GM12878 (cell line): ENCODE data around the gene RASGRF1. TPM values are rescaled to one million over a fixed set of nuclear protein-coding genes. Genes with fewer than 3 reads are reported as not detected.

Experiments
- ATAC-seq: fragments of 200-7000 bp; cut with Tn5 transposase; 3 replicates; pipeline ENCODE4 v1.9.1; 2020; ENCODE audit warnings: mild to moderate bottlenecking, moderate library complexity
- BruUV-seq: library from RNA; stranded (reverse); fragments of 400-500 nt; replicated peaks from 2 replicates; lab custom pipeline; 2021; lab: Mats Ljungman, UMichigan
- CTCF ChIA-PET: fragments of 300-600 bp; sonication (Branson Sonifier 250); formaldehyde crosslinking; extraction: SDS; loops from one replicate; lab custom pipeline; 2021; ENCODE audit warnings: inconsistent platforms; lab: Yijun Ruan, JAX
- POLR2A ChIA-PET: fragments of 350-600 bp; formaldehyde crosslinking; extraction: SDS; loops from one replicate; lab custom pipeline; 2021; ENCODE audit warnings: inconsistent platforms; lab: Charles Lee
- RAD21 ChIA-PET: fragments of 300-600 bp; sonication (Branson Sonifier 250); formaldehyde crosslinking; loops from one replicate; lab custom pipeline; 2023; ENCODE audit warnings: antibody characterized with exemption; ENCODE audit not compliant: unreplicated experiment; lab: Charles Lee
- SMC1A ChIA-PET: fragments of 300-600 bp; sonication (Branson Sonifier 250); formaldehyde crosslinking; loops from one replicate; lab custom pipeline; 2023; ENCODE audit not compliant: unreplicated experiment, uncharacterized antibody; lab: Charles Lee
- DNase-seq: peaks from one replicate; pipeline ENCODE4 v3.0.0-alpha.2; 2011; ENCODE audit warnings: low read depth, low spot score
- FAIRE-seq: peaks from 3 replicates; lab custom pipeline; 2011; peaks lifted over from hg19 to GRCh38; lab: Jason Lieb, UNC
- H2AFZ ChIP-seq: 2 replicates; pipeline ENCODE4 v1.6.0; 2011; ENCODE audit warnings: low read depth, low read length, control low read depth; ENCODE audit not compliant: control insufficient read depth
- H3K27ac ChIP-seq: 2 replicates; pipeline ENCODE4 v1.5.1; 2011; ENCODE audit warnings: control low read depth; ENCODE audit not compliant: control insufficient read depth, insufficient read depth
- H3K27me3 ChIP-seq, 2 experiments: replicated peaks in 1 of 2; 2 replicates each; pipeline versions ENCODE4 v1.6.0 to v1.6.1; 2011; ENCODE audit warnings: low read length in 1 of 2; ENCODE audit not compliant: control insufficient read depth in 2 of 2, insufficient read depth in 2 of 2
- H3K36me3 ChIP-seq, 2 experiments: 2 replicates each; pipeline ENCODE4 v1.5.1; 2011; ENCODE audit warnings: low read length in 1 of 2; ENCODE audit not compliant: control insufficient read depth in 2 of 2, insufficient read depth in 2 of 2
- H3K4me1 ChIP-seq: 2 replicates; pipeline ENCODE4 v1.6.1; 2011; ENCODE audit warnings: mild to moderate bottlenecking, low read length, moderate library complexity, mixed read lengths; ENCODE audit not compliant: control insufficient read depth, insufficient read depth
- H3K4me2 ChIP-seq: 2 replicates; pipeline ENCODE4 v1.6.0; 2011; ENCODE audit warnings: control low read depth; ENCODE audit not compliant: control insufficient read depth, insufficient read depth
- H3K4me3 ChIP-seq: fragments of 200-600 bp; sonication (generic); 2 replicates; pipeline ENCODE4 v1.5.1; 2016
- H3K79me2 ChIP-seq: 2 replicates; pipeline ENCODE4 v1.6.0; 2011; ENCODE audit warnings: low read length; ENCODE audit not compliant: control insufficient read depth, insufficient read depth
- H3K9ac ChIP-seq: 2 replicates; pipeline ENCODE4 v1.8.0; 2011; ENCODE audit warnings: low read length, control low read depth, mixed read lengths; ENCODE audit not compliant: control insufficient read depth, insufficient read depth
- H3K9me3 ChIP-seq: replicated peaks from 3 replicates; pipeline ENCODE4 v1.5.1; 2011; ENCODE audit warnings: mild to moderate bottlenecking, low read length; ENCODE audit not compliant: control insufficient read depth, insufficient read depth
- H4K20me1 ChIP-seq: 2 replicates; pipeline ENCODE4 v1.6.0; 2011; ENCODE audit not compliant: control insufficient read depth, insufficient read depth
- RCOR1 ChIP-seq: conservative IDR thresholded peaks from 2 replicates; pipeline ENCODE4 v1.6.1; 2012; ENCODE audit warnings: low read depth, low read length, improper control_type of control experiment
- SRF ChIP-seq, 2 experiments: IDR thresholded peaks; 2 replicates each; pipeline ENCODE4 v1.6.1; 2011; ENCODE audit warnings: low read depth in 2 of 2, low read length in 2 of 2, mild to moderate bottlenecking in 1 of 2, moderate library complexity in 1 of 2
- STAT3 ChIP-seq: IDR thresholded peaks from 2 replicates; pipeline ENCODE4 v1.6.1; 2011; ENCODE audit warnings: low read depth, low read length, improper control_type of control experiment
- WGBS: methylation state at CpG from one replicate; pipeline ENCODE4 v1.1.6; 2016; ENCODE audit warnings: low lambda C conversion rate; ENCODE audit not compliant: insufficient replicate concordance, insufficient coverage; ENCODE audit errors: missing lambda C conversion rate; 5-methylcytosine and 5-hydroxymethylcytosine counted together
- in situ Hi-C: fragments of 300-500 bp; cut with MboI; formaldehyde crosslinking; loops from 9 replicates; pipeline ENCODE4 v1.14.3; 2018; ENCODE audit warnings: mixed read lengths
- intact Hi-C: fragments of 100-400 bp; cut with micrococcal nuclease; formaldehyde crosslinking; loops from one replicate; pipeline ENCODE4 v1.14.2; 2022; ENCODE audit not compliant: unreplicated experiment
- polyA plus RNA-seq, 11 experiments: library from polyadenylated mRNA; depleted of rRNA in 4 of 11; unstranded in 6 of 11; stranded (reverse) in 5 of 11; fragments of >200 nt; fragmentation: Nextera tagmentation in 4 of 11; fragmentation: Illumina TruSeq in 1 of 11; extraction: Ambion mirVana in 4 of 11; extraction: Trizol in 1 of 11; gene quantifications; 1 replicate in 1 of 11; 2 replicates in 10 of 11; pipeline versions ENCODE4 v1.2.1 to v1.2.3, GENCODE V29; 2011 to 2016; ENCODE audit warnings: inconsistent platforms in 2 of 11, missing spikeins in 2 of 11, low read depth in 1 of 11
- total RNA-seq, 4 experiments: library from RNA; depleted of rRNA in 3 of 4; stranded (reverse); fragments of >200 nt in 3 of 4; fragmentation: Illumina TruSeq in 1 of 4; extraction: Trizol in 1 of 4; gene quantifications; 2 replicates each; pipeline versions ENCODE4 v1.2.1 to v1.2.3, GENCODE V29; 2013 to 2021
- TF ChIP-seq, protein P1 (sequence below): IDR thresholded peaks from 2 replicates; pipeline ENCODE4 v1.6.1; 2012; ENCODE audit warnings: low read depth, low read length, improper control_type of control experiment
- TF ChIP-seq, protein P2 (sequence below): fragments of 450-650 bp; IDR thresholded peaks from 2 replicates; pipeline ENCODE4 v1.6.1; 2014; ENCODE audit warnings: mild to moderate bottlenecking

Gene RASGRF1
- total and polyA plus RNA-seq, 10 of the 15 experiments (the other 5 are each of a cell fraction or from before 2014, with no cell fraction given), result 0.20 to 1.9 (median 0.86) TPM

DNA sequence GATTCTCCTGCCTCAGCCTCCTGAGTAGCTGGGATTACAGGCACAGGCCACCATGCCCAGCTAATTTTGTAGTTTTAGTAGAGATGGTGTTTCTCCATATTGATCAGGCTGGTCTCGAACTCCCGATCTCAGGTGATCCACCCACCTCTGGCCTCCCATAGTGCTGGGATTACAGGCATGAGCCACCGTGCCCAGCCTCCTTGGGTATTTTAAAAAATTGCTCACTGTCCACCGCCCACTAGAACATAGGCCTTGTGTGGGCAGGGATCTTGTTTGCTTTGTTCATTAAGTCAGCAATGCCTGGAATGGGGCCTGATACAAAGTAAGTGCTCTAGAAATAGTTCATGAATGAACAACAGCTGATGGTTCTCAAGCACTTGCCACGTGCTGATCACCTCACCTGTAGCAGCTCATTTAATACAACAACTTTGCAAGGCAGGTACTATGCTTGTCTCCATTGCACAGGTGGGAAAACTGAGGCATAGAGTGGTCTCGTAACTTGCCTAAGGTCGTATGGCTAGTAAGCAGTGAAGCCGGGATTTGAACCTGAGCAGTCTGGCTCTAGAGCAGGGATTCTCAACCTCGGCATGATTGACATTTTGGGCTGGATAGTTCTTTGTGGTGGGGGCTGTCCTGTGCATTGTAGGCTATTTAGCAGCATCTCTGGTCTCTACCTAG is 133.0 kb downstream of the RASGRF1 start:
- ChIA-PET POLR2A (no interaction called here), RAD21 (no interaction called here), SMC1A (no interaction called here), CTCF (interaction anchor here (1.6 kb wide), 1 partner anchor 9 kb away, joined by 4 read pairs; no protein-coding TSS in a partner anchor)
- ATAC-seq, result no peak
- Histone ChIP-seq H3K36me3 (no peaks in the 10 kb centered on the region), H4K20me1 (no peaks in the 10 kb centered on the region), H3K27ac (no peak overlapping the region), H2AFZ (no peak overlapping the region), H3K4me2 (no peak overlapping the region), H3K9me3 (no peaks in the 10 kb centered on the region), H3K4me1 (no peaks in the 10 kb centered on the region), H3K9ac (no peak overlapping the region), H3K4me3 (no peak overlapping the region), H3K27me3 (no peaks in the 10 kb centered on the region), H3K79me2 (no peaks in the 10 kb centered on the region)
- no peak for DNase-seq
- no peak for FAIRE-seq
- intact Hi-C loops, result no loop called here
- WGBS, result 74% methylated on average over 9 of the region's 9 CpGs
- TF ChIP-seq STAT3 (no peak), SRF (IDR thresholded peaks at IDR 0.05; ENCODE audit: low read depth in 2 of 2, low read length in 2 of 2) (no peak), RCOR1 (no peak)
- TF ChIP-seq, protein P1, sequence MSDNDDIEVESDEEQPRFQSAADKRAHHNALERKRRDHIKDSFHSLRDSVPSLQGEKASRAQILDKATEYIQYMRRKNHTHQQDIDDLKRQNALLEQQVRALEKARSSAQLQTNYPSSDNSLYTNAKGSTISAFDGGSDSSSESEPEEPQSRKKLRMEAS, result no peak
- TF ChIP-seq, protein P2, sequence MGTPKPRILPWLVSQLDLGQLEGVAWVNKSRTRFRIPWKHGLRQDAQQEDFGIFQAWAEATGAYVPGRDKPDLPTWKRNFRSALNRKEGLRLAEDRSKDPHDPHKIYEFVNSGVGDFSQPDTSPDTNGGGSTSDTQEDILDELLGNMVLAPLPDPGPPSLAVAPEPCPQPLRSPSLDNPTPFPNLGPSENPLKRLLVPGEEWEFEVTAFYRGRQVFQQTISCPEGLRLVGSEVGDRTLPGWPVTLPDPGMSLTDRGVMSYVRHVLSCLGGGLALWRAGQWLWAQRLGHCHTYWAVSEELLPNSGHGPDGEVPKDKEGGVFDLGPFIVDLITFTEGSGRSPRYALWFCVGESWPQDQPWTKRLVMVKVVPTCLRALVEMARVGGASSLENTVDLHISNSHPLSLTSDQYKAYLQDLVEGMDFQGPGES, result no peak
- no TSS peak for BruUV-seq
- in situ Hi-C loops, result no loop called here
